NB4 (cell line): ENCODE results near the gene CCDC71.

Experiments
- CTCF ChIP-seq: IDR thresholded peaks from one replicate; pipeline ENCODE4 v1.5.1; 2012; ENCODE audit warnings: low read depth, low read length
- MYC ChIP-seq: IDR thresholded peaks from 2 replicates; pipeline ENCODE4 v1.6.1; 2011; ENCODE audit warnings: low read depth, low read length
- POLR2A ChIP-seq: IDR thresholded peaks from 2 replicates; pipeline ENCODE4 v1.6.1; 2011; ENCODE audit warnings: mild to moderate bottlenecking; ENCODE audit not compliant: insufficient read length; ENCODE audit errors: extremely low read depth
- TF ChIP-seq, protein P1 (sequence below): IDR thresholded peaks from 2 replicates; pipeline ENCODE4 v1.6.1; 2011; ENCODE audit warnings: low read depth, low read length

DNA sequence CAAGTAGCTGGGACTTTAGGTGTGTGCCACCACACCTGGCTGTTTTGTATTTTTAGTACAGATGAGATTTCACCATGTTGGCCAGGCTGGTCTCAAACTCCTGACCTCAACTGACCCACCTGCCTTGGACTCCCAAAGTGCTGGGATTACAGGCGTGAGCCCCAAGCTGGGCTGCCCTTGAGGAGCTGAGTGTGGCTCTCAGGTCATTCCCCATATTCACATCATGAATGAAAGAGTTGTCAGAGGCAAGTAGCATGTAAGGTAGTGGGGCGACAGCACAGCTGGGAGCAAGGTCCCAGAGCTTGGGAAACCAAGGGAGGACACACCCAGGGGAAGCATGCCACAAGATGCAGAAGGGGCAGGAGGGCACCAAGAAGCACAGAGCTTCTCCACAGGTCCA, 4.9 kb downstream of the CCDC71 start:
- no peak for TF ChIP-seq CTCF
- TF ChIP-seq MYC, result no peak
- TF ChIP-seq, protein P1, sequence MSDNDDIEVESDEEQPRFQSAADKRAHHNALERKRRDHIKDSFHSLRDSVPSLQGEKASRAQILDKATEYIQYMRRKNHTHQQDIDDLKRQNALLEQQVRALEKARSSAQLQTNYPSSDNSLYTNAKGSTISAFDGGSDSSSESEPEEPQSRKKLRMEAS, result no peak
- TF ChIP-seq POLR2A, result no peak
